Muscle of leg (tissue), 16 donors: Measurements from ENCODE around the gene CELF2. TPM values are rescaled to one million over a fixed set of nuclear protein-coding genes. Genes with fewer than 3 reads are reported as not detected.

Source experiments
- DNase-seq: peaks from one replicate; pipeline ENCODE4 v3.0.0; 2013
- H3K27ac ChIP-seq: one replicate; pipeline ENCODE4 v1.5.1; 2013; ENCODE audit warnings: mild to moderate bottlenecking, low read length, control low read depth
- H3K27me3 ChIP-seq: one replicate; pipeline ENCODE4 v1.6.1; 2013; ENCODE audit warnings: low read length; ENCODE audit not compliant: control insufficient read depth, insufficient read depth
- H3K36me3 ChIP-seq: one replicate; pipeline ENCODE4 v1.6.1; 2013; ENCODE audit warnings: low read length; ENCODE audit not compliant: control insufficient read depth, insufficient read depth
- H3K4me1 ChIP-seq: one replicate; pipeline ENCODE4 v1.6.1; 2013; ENCODE audit warnings: low read length; ENCODE audit not compliant: control insufficient read depth, insufficient read depth
- H3K4me3 ChIP-seq: one replicate; pipeline ENCODE4 v1.5.1; 2013; ENCODE audit warnings: low read length, control low read depth
- H3K9me3 ChIP-seq: replicated peaks from 2 replicates; pipeline ENCODE4 v1.6.1; 2013; ENCODE audit warnings: low read depth, low read length; ENCODE audit not compliant: control insufficient read depth
- WGBS: methylation state at CpG from one replicate; pipeline ENCODE4 v1.1.5; 2013; ENCODE audit warnings: missing lambda C conversion rate; ENCODE audit not compliant: insufficient coverage; 5-methylcytosine and 5-hydroxymethylcytosine counted together
- long read RNA-seq, 11 donors: transcript quantifications; one replicate each; lab custom pipeline, GENCODE V29; 2026
- polyA plus RNA-seq, 8 donors: library from polyadenylated mRNA; unstranded; fragments of 120-200 nt; gene quantifications; one replicate each; pipeline versions ENCODE4 v1.2.1 to v1.2.3, GENCODE V29; 2013; ENCODE audit warnings: inconsistent platforms in 1 of 8, low replicate concordance in 1 of 8; ENCODE audit not compliant: insufficient read length in 8 of 8, insufficient read depth in 1 of 8
- total RNA-seq: library from RNA; stranded (reverse); fragments of 120-200 nt; gene quantifications from one replicate; pipeline ENCODE4 v1.2.4, GENCODE V29; 2013

CELF2 gene
- 37.2 TPM for total RNA-seq
- 10 to 100 TPM; 45.9 to 80.8 (median 66.0) TPM for polyA plus RNA-seq
- long read RNA-seq, donor 1, full-length matches to known transcripts, result 2 of 2 reads
- long read RNA-seq, donor 1, partial matches to known transcripts, result 0 of 2 reads
- long read RNA-seq, donor 1, other reads (novel, unspliced or antisense), result 0 of 2 reads
- long read RNA-seq, donor 2, result 0 reads
- long read RNA-seq, donor 3, full-length matches to known transcripts, result 9 of 9 reads
- long read RNA-seq, donor 3, partial matches to known transcripts, result 0 of 9 reads
- long read RNA-seq, donor 3, other reads (novel, unspliced or antisense), result 0 of 9 reads
- long read RNA-seq, donor 4, full-length matches to known transcripts, result 5 of 25 reads
- long read RNA-seq, donor 4, partial matches to known transcripts, result 20 of 25 reads
- long read RNA-seq, donor 4, other reads (novel, unspliced or antisense), result 0 of 25 reads
- long read RNA-seq, donor 5, full-length matches to known transcripts, result 8 of 13 reads
- long read RNA-seq, donor 5, partial matches to known transcripts, result 5 of 13 reads
- long read RNA-seq, donor 5, other reads (novel, unspliced or antisense), result 0 of 13 reads
- long read RNA-seq, donor 6, full-length matches to known transcripts, result 6 of 18 reads
- long read RNA-seq, donor 6, partial matches to known transcripts, result 6 of 18 reads
- long read RNA-seq, donor 6, other reads (novel, unspliced or antisense), result 6 of 18 reads
- long read RNA-seq, donor 7, full-length matches to known transcripts, result 2 of 7 reads
- long read RNA-seq, donor 7, partial matches to known transcripts, result 5 of 7 reads
- long read RNA-seq, donor 7, other reads (novel, unspliced or antisense), result 0 of 7 reads
- long read RNA-seq, donor 8, full-length matches to known transcripts, result 1 of 7 reads
- long read RNA-seq, donor 8, partial matches to known transcripts, result 6 of 7 reads
- long read RNA-seq, donor 8, other reads (novel, unspliced or antisense), result 0 of 7 reads
- long read RNA-seq, donor 9, full-length matches to known transcripts, result 2 of 2 reads
- long read RNA-seq, donor 9, partial matches to known transcripts, result 0 of 2 reads
- long read RNA-seq, donor 9, other reads (novel, unspliced or antisense), result 0 of 2 reads
- long read RNA-seq, donor 10, full-length matches to known transcripts, result 4 of 9 reads
- long read RNA-seq, donor 10, partial matches to known transcripts, result 5 of 9 reads
- long read RNA-seq, donor 10, other reads (novel, unspliced or antisense), result 0 of 9 reads
- long read RNA-seq, donor 11, full-length matches to known transcripts, result 2 of 2 reads
- long read RNA-seq, donor 11, partial matches to known transcripts, result 0 of 2 reads
- long read RNA-seq, donor 11, other reads (novel, unspliced or antisense), result 0 of 2 reads

DNA sequence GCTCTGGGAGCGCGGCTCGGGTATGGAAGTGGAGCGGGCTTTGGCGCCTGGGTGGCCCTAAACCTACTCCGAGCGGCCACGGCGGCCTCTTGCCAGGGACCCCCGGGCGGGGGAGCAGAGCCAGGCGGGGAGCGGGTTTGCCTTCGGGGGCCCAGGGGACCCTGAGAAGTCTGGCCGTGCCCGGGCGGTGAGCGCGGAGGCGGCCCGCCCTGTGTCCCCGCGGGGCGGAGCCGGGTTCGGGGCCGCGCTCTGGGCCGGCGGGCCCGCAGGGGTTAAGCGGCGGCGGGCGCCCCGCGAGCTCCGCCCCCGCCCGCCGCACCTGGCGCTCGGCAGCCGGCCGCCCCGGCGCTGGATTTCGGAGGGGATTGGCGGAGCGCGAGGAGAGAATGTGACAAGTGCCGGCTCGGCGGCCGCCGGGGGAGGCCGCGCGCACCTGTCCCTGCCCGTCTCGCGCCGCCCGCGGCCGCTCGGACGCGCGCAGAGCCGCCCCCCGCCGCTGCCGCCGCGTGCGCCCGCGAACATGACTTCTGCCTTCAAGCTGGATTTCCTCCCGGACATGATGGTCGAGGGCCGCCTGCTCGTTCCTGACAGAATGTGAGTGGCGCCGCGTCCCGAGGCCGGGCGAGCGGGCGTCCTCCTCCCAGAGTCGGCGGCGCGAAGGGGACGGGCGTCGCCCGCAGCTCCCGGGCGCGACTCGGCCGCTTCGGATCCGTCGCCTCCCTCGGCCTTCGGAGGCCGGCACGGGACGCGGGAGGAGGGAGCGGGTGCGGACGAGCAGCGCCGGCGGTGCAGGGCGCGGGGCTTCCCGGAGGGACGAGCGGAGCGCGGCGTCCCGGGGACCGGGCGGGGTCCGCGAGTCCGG lies at the start of gene CELF2:
Gene CELF2, plus strand, starts transcription at position 303 of the 862 bp plus-strand sequence. Its CDS starts 218 bp downstream, at position 521.
- DNase-seq, result peak; percentile 89
- peak within 1 kb of the TSS; percentile 63 for H3K4me3 ChIP-seq
- peaks cover 3% of the 10 kb centered on the region for H3K27me3 ChIP-seq
- H3K9me3 ChIP-seq, result no peaks in the 10 kb centered on the region
- peaks cover 16% of the 10 kb centered on the region for H3K4me1 ChIP-seq
- H3K36me3 ChIP-seq, result no peaks in the 10 kb centered on the region
- WGBS, result under 1% methylated on average over 129 of the region's 133 CpGs
- H3K27ac ChIP-seq, result peak within 1 kb of the TSS; percentile 83

DNA sequence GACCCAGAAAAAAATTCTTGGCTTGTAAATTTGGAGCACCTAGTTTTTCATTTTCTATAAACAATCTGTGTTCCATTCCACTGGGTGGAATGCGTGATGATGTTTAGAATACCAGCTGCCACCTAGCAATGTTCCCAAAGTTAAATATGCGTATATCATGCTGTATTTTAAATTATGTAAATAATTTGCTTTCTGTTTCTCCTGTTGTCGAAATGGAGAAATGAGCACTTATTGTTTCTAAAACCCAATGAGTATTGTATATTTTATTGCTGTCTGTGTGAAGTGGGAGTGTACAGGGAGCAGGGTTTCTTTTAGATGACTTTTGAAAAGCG lies 49.4 kb upstream of the CELF2 start:
- Histone ChIP-seq H3K4me3 (no peak overlapping the region), H3K27ac (peak overlapping the region; percentile 84), H3K27me3 (no peaks in the 10 kb centered on the region), H3K4me1 (peaks cover 19% of the 10 kb centered on the region), H3K9me3 (no peaks in the 10 kb centered on the region), H3K36me3 (no peaks in the 10 kb centered on the region)
- WGBS, result no CpG with 5 or more reads among the region's 4 CpGs
- DNase-seq, result no peak

DNA sequence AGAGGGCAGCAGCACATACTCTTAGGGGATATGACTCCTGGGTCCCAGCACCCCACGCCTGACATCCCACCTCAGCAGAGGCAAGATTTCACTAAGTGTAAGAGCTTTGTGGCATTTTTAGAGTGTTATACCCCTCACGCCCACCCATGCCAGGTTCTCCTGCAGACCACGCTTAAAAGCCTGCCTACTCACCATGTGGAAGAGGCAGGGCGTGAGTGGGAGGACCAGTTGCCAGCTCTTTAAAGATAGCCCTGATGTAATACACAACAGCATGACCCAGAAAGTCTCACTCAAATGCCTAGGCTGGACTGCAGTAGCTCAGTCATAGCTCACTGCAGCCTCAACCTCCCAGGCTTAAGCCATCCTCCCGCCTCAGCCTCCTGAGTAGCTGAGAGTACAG lies 44.4 kb upstream of the CELF2 start:
- no peak overlapping the region for H3K4me3 ChIP-seq

DNA sequence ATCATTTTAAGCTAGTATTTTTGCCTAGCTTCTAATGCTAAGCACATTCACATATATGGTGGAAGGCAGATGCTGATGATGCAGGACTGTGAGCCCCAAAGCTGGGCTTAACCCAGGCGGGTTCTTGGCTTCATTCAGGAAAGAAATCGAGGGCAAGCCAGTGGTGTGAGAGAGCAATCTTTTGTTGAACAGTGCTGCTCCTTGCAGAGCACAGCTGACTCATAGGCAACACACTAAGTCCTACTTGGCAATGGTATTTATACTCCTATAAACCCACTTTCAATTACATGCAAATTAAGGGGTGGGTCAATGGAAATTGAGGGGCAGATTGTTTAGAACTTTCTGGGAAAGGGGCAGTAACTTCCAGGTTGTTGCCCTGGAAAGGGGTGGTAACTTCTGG lies 42.0 kb upstream of the CELF2 start:
- Histone ChIP-seq H3K4me3 (no peak overlapping the region), H3K27ac (no peak overlapping the region), H3K27me3 (no peaks in the 10 kb centered on the region), H3K36me3 (no peaks in the 10 kb centered on the region), H3K4me1 (no peaks in the 10 kb centered on the region), H3K9me3 (no peaks in the 10 kb centered on the region)
- 70% methylated on average over 2 of the region's 2 CpGs for WGBS
- no peak for DNase-seq

More for the DNA sequence above, 44.4 kb upstream of the CELF2 start:
- WGBS, result 100% methylated on average over 2 of the region's 5 CpGs
- no peak overlapping the region for H3K27ac ChIP-seq
- no peaks in the 10 kb centered on the region for H3K27me3 ChIP-seq
- DNase-seq, result no peak
- H3K9me3 ChIP-seq, result no peaks in the 10 kb centered on the region
- H3K36me3 ChIP-seq, result no peaks in the 10 kb centered on the region
- H3K4me1 ChIP-seq, result no peaks in the 10 kb centered on the region

DNA sequence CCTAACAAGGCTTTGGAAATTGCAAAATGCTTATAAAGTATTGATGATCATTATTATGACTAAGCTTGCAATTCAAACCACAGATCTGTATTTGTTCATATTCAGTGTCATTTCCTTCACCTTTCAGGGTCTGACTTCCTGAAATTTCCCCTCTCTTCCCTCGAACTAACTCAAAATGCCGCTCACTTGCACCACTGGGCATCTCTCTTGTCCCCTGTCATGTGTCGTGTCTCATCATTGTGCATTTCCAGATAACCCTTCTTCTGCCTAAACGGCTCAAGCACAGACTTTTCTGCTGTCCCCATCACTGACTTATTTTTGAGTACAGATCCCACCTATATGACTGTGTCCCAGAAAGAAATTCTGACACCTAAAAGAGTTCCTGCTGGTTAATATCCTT lies 41.0 kb upstream of the CELF2 start:
- no peaks in the 10 kb centered on the region for H3K4me1 ChIP-seq
- no peak for DNase-seq
- 59% methylated on average over 4 of the region's 4 CpGs for WGBS
- H3K36me3 ChIP-seq, result no peaks in the 10 kb centered on the region
- no peak overlapping the region for H3K27ac ChIP-seq
- H3K9me3 ChIP-seq, result no peaks in the 10 kb centered on the region
- H3K27me3 ChIP-seq, result no peaks in the 10 kb centered on the region
- no peak overlapping the region for H3K4me3 ChIP-seq

DNA sequence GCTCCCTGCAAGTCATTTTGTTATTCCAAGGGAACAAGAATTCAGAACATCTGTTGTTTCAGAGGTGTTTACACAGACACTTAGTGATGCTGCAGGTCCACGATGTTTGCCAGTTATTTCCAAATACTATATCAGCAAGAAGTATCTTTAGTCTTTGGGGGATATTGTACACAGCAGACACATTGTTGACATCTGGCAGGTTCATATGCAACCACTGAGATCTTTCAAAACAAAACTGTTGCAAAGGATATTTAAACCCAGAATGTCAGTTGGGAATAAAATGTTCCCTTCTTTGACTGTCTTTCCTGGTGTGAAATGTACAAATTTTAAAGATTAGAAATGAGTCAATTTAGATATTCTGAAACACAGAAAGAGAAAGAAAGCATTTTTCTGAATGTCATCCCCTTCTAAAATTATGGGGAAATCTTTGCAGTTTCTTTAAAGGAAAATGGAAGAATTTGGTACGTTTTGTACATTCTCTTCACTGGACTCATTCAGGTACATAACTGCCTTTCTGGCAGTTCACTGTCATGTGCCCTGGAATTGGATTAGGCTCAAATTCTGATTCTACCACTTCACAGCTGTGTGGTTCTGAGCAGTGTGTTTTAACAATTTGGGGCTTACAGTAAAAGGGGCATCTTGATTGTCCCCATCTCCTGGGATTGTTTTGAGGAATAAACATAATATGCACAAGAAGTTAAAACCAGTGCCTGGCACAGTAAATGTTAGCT lies 40.3 kb upstream of the CELF2 start:
- DNase-seq, result peak; percentile 78
- Histone ChIP-seq H3K27ac (no peak overlapping the region), H3K9me3 (no peaks in the 10 kb centered on the region), H3K36me3 (no peaks in the 10 kb centered on the region), H3K4me3 (no peak overlapping the region), H3K27me3 (no peaks in the 10 kb centered on the region), H3K4me1 (no peaks in the 10 kb centered on the region)
- WGBS, result no CpG with 5 or more reads among the region's 2 CpGs

DNA sequence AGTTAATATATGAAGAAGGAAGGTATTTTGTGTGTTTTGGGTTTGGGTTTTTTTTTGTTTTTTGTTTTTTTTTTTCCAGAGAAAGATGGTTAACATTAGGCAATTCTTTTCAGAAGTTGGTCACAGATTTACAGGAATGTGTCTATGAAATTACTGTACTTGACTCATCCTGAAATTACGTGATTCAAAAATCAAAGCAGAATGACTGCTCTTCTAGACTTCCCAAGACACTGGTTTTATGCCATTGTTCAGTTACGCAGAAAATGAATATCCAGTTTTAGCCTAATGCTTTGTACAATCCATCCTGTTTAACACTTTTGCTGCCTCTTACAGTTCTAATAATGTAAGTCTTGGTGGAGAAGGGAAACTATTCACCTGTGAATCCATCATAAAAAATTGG lies 39.7 kb upstream of the CELF2 start:
- DNase-seq, result no peak
- WGBS, result no CpG with 5 or more reads among the region's 2 CpGs
- Histone ChIP-seq H3K4me1 (no peaks in the 10 kb centered on the region), H3K9me3 (no peaks in the 10 kb centered on the region), H3K4me3 (no peak overlapping the region), H3K36me3 (no peaks in the 10 kb centered on the region), H3K27ac (no peak overlapping the region), H3K27me3 (no peaks in the 10 kb centered on the region)

DNA sequence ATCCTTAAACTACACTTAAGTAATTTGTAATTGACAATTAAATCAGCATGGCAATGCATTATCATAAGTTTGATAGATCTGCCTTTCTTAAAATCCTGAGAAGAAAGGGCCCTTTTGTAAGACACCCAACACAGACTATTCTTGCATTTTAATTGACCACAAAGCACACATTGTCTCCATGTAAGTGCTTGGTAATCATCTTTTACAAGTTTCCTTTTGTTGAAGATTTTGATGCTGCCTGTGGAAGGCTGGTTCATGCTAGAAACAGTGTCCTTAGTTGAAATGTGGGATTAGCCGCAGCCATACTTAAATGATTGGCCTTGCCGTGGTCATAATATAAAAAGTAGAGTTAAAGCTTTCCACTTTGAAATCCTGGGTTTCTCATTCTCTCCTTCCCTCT lies 32.3 kb upstream of the CELF2 start:
- no peak for DNase-seq
- Histone ChIP-seq H3K4me3 (no peak overlapping the region), H3K4me1 (no peaks in the 10 kb centered on the region), H3K9me3 (no peaks in the 10 kb centered on the region), H3K36me3 (no peaks in the 10 kb centered on the region), H3K27me3 (no peaks in the 10 kb centered on the region), H3K27ac (no peak overlapping the region)
- WGBS, result no CpG with 5 or more reads among the region's 2 CpGs

DNA sequence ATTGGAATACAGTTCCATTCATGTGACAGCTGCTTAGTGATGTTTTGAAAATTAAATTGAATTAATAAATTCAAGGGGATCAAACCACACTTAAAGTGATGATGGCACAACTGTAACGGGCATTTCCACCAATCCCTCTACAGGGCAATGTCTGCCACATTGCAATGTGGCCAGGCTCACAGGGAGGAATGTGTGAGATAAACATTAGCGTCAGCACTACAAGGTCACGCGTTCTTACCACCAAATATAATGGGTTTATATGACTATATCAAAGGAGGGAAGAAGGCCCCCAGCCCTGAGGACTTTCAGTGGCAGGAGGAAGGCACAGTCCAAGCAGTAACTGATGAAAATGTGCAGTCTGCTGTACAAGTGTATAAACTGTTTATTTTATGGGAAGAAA lies 31.1 kb upstream of the CELF2 start:
- DNase-seq, result no peak
- Histone ChIP-seq H3K4me1 (no peaks in the 10 kb centered on the region), H3K27me3 (no peaks in the 10 kb centered on the region), H3K27ac (no peak overlapping the region), H3K36me3 (no peaks in the 10 kb centered on the region), H3K9me3 (no peaks in the 10 kb centered on the region), H3K4me3 (no peak overlapping the region)
- no CpG with 5 or more reads among the region's 4 CpGs for WGBS
